ENCODE data around the gene GABBR2. TPM values are rescaled to one million over a fixed set of nuclear protein-coding genes. Genes with fewer than 3 reads are reported as not detected.

Gene GABBR2
- total and polyA plus RNA-seq, 8 donors, result 0.41 to 2.3 (median 0.79) TPM

DNA sequence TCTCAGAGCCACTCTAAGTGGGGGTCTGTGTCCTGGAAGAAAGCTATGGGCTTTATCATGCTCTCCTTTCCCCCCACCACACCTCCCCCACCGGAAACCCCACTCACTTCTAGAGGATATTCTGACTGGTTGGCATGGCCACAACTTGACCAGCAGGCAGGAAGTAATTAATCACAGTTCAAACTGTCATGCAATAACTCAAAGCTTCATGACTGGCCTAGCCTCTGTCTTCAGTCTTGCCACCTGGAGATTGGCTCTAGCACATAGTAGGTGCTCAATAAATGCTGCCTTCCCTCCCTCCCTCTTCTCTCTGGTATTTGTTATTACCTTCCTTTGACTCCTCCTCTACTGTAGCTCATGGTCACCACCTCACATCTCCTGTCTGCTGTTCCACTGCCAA lies 124.7 kb downstream of the GABBR2 start:
- H3K4me1 ChIP-seq, result no peaks in the 10 kb centered on the region
- DNase-seq (no peak), ATAC-seq (no peak)
- no peak overlapping the region for H3K27ac ChIP-seq
- peaks cover 4 to 29% of the 10 kb centered on the region in 2 donors for H3K27me3 ChIP-seq
- H3K36me3 ChIP-seq, result no peaks in the 10 kb centered on the region
- no peaks in the 10 kb centered on the region for H3K9me3 ChIP-seq
- TF ChIP-seq, protein P1, sequence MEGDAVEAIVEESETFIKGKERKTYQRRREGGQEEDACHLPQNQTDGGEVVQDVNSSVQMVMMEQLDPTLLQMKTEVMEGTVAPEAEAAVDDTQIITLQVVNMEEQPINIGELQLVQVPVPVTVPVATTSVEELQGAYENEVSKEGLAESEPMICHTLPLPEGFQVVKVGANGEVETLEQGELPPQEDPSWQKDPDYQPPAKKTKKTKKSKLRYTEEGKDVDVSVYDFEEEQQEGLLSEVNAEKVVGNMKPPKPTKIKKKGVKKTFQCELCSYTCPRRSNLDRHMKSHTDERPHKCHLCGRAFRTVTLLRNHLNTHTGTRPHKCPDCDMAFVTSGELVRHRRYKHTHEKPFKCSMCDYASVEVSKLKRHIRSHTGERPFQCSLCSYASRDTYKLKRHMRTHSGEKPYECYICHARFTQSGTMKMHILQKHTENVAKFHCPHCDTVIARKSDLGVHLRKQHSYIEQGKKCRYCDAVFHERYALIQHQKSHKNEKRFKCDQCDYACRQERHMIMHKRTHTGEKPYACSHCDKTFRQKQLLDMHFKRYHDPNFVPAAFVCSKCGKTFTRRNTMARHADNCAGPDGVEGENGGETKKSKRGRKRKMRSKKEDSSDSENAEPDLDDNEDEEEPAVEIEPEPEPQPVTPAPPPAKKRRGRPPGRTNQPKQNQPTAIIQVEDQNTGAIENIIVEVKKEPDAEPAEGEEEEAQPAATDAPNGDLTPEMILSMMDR (IDR thresholded peaks at IDR 0.05), result no peak
- intact Hi-C loops (cut with DNase I), result no loop called here
- H3K4me3 ChIP-seq, result no peak overlapping the region

DNA sequence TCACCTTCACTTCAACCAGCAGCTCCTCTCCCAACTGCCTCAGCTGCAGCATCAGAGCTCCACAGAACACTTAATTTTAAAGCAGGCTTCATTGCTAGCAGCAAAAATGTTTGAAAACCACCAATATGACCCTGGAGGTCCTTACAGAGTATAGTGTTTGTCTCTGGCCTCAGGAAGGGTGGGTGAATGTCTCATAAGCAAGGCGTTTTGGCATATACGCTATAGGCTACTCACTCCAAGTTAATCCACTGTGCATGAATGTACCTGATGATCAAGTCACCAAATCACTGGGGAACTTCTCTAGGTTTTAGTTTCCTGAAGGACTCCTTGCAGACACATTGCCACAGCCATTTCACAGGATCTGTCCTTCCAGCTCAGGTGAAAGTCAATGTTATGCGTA lies 125.3 kb downstream of the GABBR2 start:
- no peak overlapping the region for H3K27ac ChIP-seq
- H3K27me3 ChIP-seq, result peaks cover 4 to 29% of the 10 kb centered on the region in 2 donors
- ATAC-seq (no peak), DNase-seq (no peak)
- TF ChIP-seq, protein P1 (IDR thresholded peaks at IDR 0.05), result no peak
- intact Hi-C loops (cut with DNase I), result no loop called here
- no peak overlapping the region for H3K4me3 ChIP-seq
- no peaks in the 10 kb centered on the region for H3K4me1 ChIP-seq
- no peaks in the 10 kb centered on the region for H3K36me3 ChIP-seq
- no peaks in the 10 kb centered on the region for H3K9me3 ChIP-seq

DNA sequence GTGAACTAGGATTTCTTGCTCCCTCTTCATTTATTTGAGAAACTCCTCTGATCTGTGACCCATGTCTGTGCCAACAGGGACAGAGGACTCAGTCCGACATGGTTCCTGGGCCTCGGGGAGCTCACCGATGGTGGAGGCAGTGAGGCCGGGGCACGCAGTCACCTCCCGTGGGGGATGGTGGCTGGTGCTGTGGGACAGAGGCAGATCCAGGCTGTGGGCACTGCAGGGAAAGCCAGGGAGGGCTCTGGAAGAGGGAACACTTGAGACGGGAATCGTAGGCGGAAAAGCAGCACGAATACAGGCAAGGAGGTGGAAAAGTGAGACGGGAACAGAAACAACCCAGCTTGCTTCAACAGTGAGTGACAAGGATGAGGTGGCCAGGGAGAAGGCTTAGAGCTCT lies 127.8 kb downstream of the GABBR2 start:
- no peaks in the 10 kb centered on the region for H3K9me3 ChIP-seq
- peaks cover 4 to 38% of the 10 kb centered on the region in 2 donors for H3K27me3 ChIP-seq
- intact Hi-C loops (cut with DNase I), result no loop called here
- H3K36me3 ChIP-seq, result no peaks in the 10 kb centered on the region
- no peak overlapping the region for H3K4me3 ChIP-seq
- TF ChIP-seq, protein P1 (IDR thresholded peaks at IDR 0.05), result no peak
- DNase-seq (no peak), ATAC-seq (no peak)
- peaks cover 0 to 4% of the 10 kb centered on the region in 2 donors for H3K4me1 ChIP-seq
- H3K27ac ChIP-seq, result no peak overlapping the region

DNA sequence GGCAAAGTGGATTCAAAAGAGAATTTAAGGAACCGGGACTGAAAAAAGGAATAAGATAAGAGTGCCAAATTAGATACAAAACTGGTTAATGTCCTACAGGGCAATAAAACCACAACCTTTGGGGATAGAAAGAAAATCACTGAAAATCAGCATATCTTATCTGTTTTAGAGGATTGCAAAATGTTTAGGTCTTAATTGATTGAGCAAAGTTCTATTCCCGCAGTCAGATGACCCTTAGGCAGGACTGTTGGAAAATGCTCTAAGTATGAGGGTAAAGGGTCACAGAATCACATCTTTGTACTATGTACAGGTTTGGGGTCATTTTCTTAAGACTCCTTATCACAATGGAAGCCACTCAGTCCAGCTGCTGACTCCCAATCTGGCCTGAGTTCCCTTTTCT lies 129.0 kb downstream of the GABBR2 start:
- Histone ChIP-seq H3K4me3 (no peak overlapping the region), H3K4me1 (peaks cover 0 to 9% of the 10 kb centered on the region in 2 donors), H3K36me3 (no peaks in the 10 kb centered on the region), H3K9me3 (no peaks in the 10 kb centered on the region), H3K27ac (no peak overlapping the region), H3K27me3 (peaks cover 4 to 38% of the 10 kb centered on the region in 2 donors)
- no peak for ATAC-seq
- intact Hi-C loops (cut with DNase I), result no loop called here
- TF ChIP-seq, protein P1 (IDR thresholded peaks at IDR 0.05), result no peak
- no peak for DNase-seq

DNA sequence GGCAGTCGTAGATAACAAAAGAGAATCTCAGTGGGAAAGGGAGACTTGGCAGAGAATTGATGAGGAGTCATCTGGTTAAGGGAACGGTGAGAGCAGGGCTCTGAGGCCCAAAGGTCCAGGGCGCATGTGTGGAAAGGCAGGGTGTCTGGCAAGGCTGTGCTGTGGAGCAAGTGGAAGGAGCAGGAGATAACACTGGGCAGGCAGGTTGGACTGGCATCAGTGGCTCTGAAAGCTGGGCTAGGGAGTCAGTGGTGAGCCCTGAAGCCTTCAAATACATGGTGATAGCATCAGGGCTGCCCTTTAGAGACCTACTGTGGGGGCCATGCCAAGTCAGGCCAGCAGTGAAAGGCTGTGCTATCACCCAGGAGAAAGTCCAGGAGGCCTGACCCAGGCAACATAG lies 131.3 kb downstream of the GABBR2 start:
- Histone ChIP-seq H3K4me3 (no peak overlapping the region), H3K9me3 (no peaks in the 10 kb centered on the region), H3K27ac (no peak overlapping the region), H3K36me3 (no peaks in the 10 kb centered on the region), H3K27me3 (peaks cover 0 to 38% of the 10 kb centered on the region in 2 donors), H3K4me1 (peaks cover 0 to 9% of the 10 kb centered on the region in 2 donors)
- no peak for DNase-seq
- intact Hi-C loops (cut with DNase I), result no loop called here
- TF ChIP-seq, protein P1 (IDR thresholded peaks at IDR 0.05), result no peak
- ATAC-seq, result no peak

Data from left lung (tissue), 10 donors.